Mesenchymal stem cell (in vitro differentiated cells and primary cell): ENCODE results near the gene ANKS1B.

ENCODE experiments used
- DNase-seq: peaks from one replicate; pipeline ENCODE4 v3.0.0-alpha.2; 2013
- H2AFZ ChIP-seq: one replicate; pipeline ENCODE4 v1.6.1; 2013; ENCODE audit warnings: low read depth, mild to moderate bottlenecking, control low read depth, inconsistent platforms, low read length, moderate library complexity
- H2AK5ac ChIP-seq: 2 replicates; pipeline ENCODE4 v1.6.1; 2013; ENCODE audit warnings: low read length, moderate library complexity, mild to moderate bottlenecking, inconsistent platforms; ENCODE audit not compliant: severe bottlenecking
- H2BK120ac ChIP-seq: one replicate; pipeline ENCODE4 v1.6.1; 2013; ENCODE audit warnings: low read depth, mild to moderate bottlenecking, inconsistent platforms, low read length, moderate library complexity
- H2BK12ac ChIP-seq, 2 experiments: one replicate each; pipeline ENCODE4 v1.6.1; 2013; ENCODE audit warnings: inconsistent platforms in 2 of 2, low read length in 2 of 2, mild to moderate bottlenecking in 2 of 2, moderate library complexity in 2 of 2, control low read depth in 1 of 2
- H2BK15ac ChIP-seq: one replicate; pipeline ENCODE4 v1.6.1; 2013; ENCODE audit warnings: mild to moderate bottlenecking, low read depth, inconsistent platforms; ENCODE audit not compliant: poor library complexity, severe bottlenecking
- H2BK5ac ChIP-seq: 2 replicates; pipeline ENCODE4 v1.6.1; 2013; ENCODE audit warnings: low read depth, mild to moderate bottlenecking, low read length, control low read depth, inconsistent platforms; ENCODE audit not compliant: poor library complexity, severe bottlenecking
- H3K14ac ChIP-seq, 2 experiments: one replicate each; pipeline ENCODE4 v1.6.1; 2013; ENCODE audit warnings: inconsistent platforms in 2 of 2, low read length in 2 of 2, control low read depth in 1 of 2, mild to moderate bottlenecking in 1 of 2, moderate library complexity in 1 of 2
- H3K18ac ChIP-seq, 2 experiments: one replicate each; pipeline ENCODE4 v1.6.1; 2013; ENCODE audit warnings: inconsistent platforms in 2 of 2, low read length in 2 of 2, control low read depth in 1 of 2, low read depth in 1 of 2, mild to moderate bottlenecking in 1 of 2
- H3K23ac ChIP-seq, 2 experiments: one replicate each; pipeline ENCODE4 v1.6.1; 2013; ENCODE audit warnings: inconsistent platforms in 2 of 2, low read length in 2 of 2, mild to moderate bottlenecking in 2 of 2, moderate library complexity in 2 of 2, control low read depth in 1 of 2
- H3K27ac ChIP-seq: 2 replicates; pipeline ENCODE4 v1.5.1; 2013; ENCODE audit warnings: mild to moderate bottlenecking, moderate library complexity, low read length, control low read depth, inconsistent platforms; ENCODE audit not compliant: poor library complexity, severe bottlenecking
- H3K27me3 ChIP-seq, 2 experiments: 2 replicates each; pipeline versions ENCODE4 v1.6.1 to v1.7.0; 2013; ENCODE audit warnings: low read length in 2 of 2, mild to moderate bottlenecking in 2 of 2, moderate library complexity in 2 of 2, control low read depth in 1 of 2, inconsistent platforms in 1 of 2; ENCODE audit not compliant: control insufficient read depth in 1 of 2, insufficient read depth in 1 of 2
- H3K36me3 ChIP-seq, 2 experiments: 2 replicates each; pipeline versions ENCODE4 v1.6.1 to v1.7.0; 2013; ENCODE audit warnings: low read length in 2 of 2, control low read depth in 1 of 2, inconsistent platforms in 1 of 2, low read depth in 1 of 2, mild to moderate bottlenecking in 1 of 2; ENCODE audit not compliant: insufficient read depth in 2 of 2, control insufficient read depth in 1 of 2
- H3K4ac ChIP-seq, 2 experiments: one replicate each; pipeline ENCODE4 v1.6.1; 2013; ENCODE audit warnings: inconsistent platforms in 2 of 2, low read length in 2 of 2, mild to moderate bottlenecking in 2 of 2, moderate library complexity in 2 of 2, control low read depth in 1 of 2, low read depth in 1 of 2
- H3K4me1 ChIP-seq: 2 replicates; pipeline ENCODE4 v1.6.1; 2013; ENCODE audit warnings: low read depth, low read length, control low read depth; ENCODE audit not compliant: control insufficient read depth, insufficient read depth
- H3K4me2 ChIP-seq: 2 replicates; pipeline ENCODE4 v1.6.1; 2013; ENCODE audit warnings: low read length, mild to moderate bottlenecking, inconsistent platforms; ENCODE audit not compliant: poor library complexity, severe bottlenecking
- H3K4me3 ChIP-seq, 2 experiments: 2 replicates each; pipeline versions ENCODE4 v1.5.1 to v1.7.0; 2013; ENCODE audit warnings: low read length in 2 of 2, mild to moderate bottlenecking in 2 of 2, control low read depth in 1 of 2, low read depth in 1 of 2; ENCODE audit not compliant: insufficient read depth in 1 of 2
- H3K79me1 ChIP-seq: replicated peaks from 2 replicates; pipeline ENCODE4 v1.6.1; 2013; ENCODE audit warnings: mild to moderate bottlenecking, control low read depth, low read length, inconsistent platforms; ENCODE audit not compliant: poor library complexity, severe bottlenecking
- H3K9ac ChIP-seq: 2 replicates; pipeline ENCODE4 v1.7.0; 2013; ENCODE audit warnings: mild to moderate bottlenecking, low read length, moderate library complexity
- H3K9me3 ChIP-seq: 2 replicates; pipeline ENCODE4 v1.7.0; 2013; ENCODE audit warnings: mild to moderate bottlenecking, low read length; ENCODE audit not compliant: control insufficient read depth
- H4K8ac ChIP-seq: one replicate; pipeline ENCODE4 v1.6.1; 2013; ENCODE audit warnings: inconsistent platforms, mild to moderate bottlenecking, low read length, moderate library complexity
- H4K91ac ChIP-seq: one replicate; pipeline ENCODE4 v1.6.1; 2013; ENCODE audit warnings: mild to moderate bottlenecking, low read length, inconsistent platforms
- WGBS: methylation state at CpG from one replicate; pipeline ENCODE4 v1.1.7; 2013; ENCODE audit warnings: mixed read lengths; 5-methylcytosine and 5-hydroxymethylcytosine counted together

Gene ANKS1B

DNA sequence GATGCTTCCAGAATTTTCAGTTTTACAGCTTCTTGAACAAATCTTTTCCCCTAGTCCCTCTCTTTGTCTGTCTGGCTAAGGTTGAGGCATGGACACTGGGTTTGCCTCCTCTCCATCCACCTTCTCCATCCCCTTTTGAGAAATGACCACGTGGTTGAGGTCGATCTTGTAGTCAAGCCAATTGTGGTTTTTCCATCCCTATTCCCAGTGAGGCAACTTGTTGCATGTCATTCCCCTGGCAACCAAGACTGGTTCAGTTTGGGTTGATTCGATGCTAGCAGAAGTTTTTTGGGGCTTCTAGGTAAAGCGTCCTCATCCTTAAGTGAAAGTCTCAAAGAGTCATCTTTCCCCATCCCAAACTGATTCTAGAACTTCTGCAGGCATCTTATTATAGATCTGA, 1038.9 kb downstream of the ANKS1B start:
- H3K4me2 ChIP-seq = no peak overlapping the region
- no peak for DNase-seq
- no peaks in the 10 kb centered on the region for H3K4me1 ChIP-seq
- peaks cover 0 to 4% of the 10 kb centered on the region in 2 experiments for H3K27me3 ChIP-seq
- H3K23ac ChIP-seq = no peak overlapping the region
- H3K4ac ChIP-seq = no peak overlapping the region
- H3K79me1 ChIP-seq = no peaks in the 10 kb centered on the region
- H3K36me3 ChIP-seq = no peaks in the 10 kb centered on the region
- no peak overlapping the region for H2BK15ac ChIP-seq
- no peak overlapping the region for H2BK12ac ChIP-seq
- H3K9me3 ChIP-seq = no peaks in the 10 kb centered on the region
- H4K91ac ChIP-seq = no peak overlapping the region
- H3K27ac ChIP-seq = no peak overlapping the region
- H3K4me3 ChIP-seq = no peak overlapping the region
- no peak overlapping the region for H2BK120ac ChIP-seq
- H4K8ac ChIP-seq = no peak overlapping the region
- no peak overlapping the region for H3K18ac ChIP-seq
- no peak overlapping the region for H2BK5ac ChIP-seq
- 74% methylated on average over 4 of the region's 4 CpGs for WGBS
- H3K9ac ChIP-seq = no peak overlapping the region
- no peak overlapping the region for H2AFZ ChIP-seq
- no peak overlapping the region for H2AK5ac ChIP-seq
- H3K14ac ChIP-seq = no peak overlapping the region

DNA sequence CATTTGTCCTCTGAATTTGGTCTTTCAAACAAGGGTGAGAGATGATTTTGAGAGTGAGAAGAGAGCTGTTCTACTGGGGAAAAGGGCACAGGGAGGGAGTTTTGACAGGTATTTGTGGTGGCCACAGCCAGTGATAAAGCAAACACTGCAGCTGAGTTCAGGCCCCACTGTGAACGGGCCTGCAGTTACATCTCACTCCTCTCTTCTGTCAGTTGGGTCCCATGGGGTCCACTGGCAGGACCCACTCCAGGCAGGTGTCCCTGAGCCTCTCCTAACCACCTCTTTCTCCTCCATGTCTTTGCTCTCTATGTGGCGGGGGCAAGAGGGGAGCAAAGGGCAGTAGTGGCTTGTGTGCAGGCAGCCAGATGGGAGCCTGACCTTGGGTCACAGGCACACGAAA, 1044.8 kb downstream of the ANKS1B start:
- Histone ChIP-seq H2BK15ac (no peak overlapping the region), H2AFZ (no peak overlapping the region), H3K4ac (no peak overlapping the region), H2AK5ac (no peak overlapping the region), H3K9me3 (no peaks in the 10 kb centered on the region), H3K14ac (no peak overlapping the region), H3K4me3 (no peak overlapping the region), H3K18ac (no peak overlapping the region), H4K8ac (no peak overlapping the region), H2BK5ac (no peak overlapping the region), H3K9ac (no peak overlapping the region), H3K23ac (no peak overlapping the region), H3K4me1 (no peaks in the 10 kb centered on the region), H3K27me3 (no peaks in the 10 kb centered on the region), H3K27ac (no peak overlapping the region), H3K79me1 (no peaks in the 10 kb centered on the region), H2BK12ac (no peak overlapping the region), H3K4me2 (no peak overlapping the region), H3K36me3 (no peaks in the 10 kb centered on the region), H2BK120ac (no peak overlapping the region), H4K91ac (no peak overlapping the region)
- DNase-seq = no peak
- WGBS = 75% methylated on average over 2 of the region's 3 CpGs

DNA sequence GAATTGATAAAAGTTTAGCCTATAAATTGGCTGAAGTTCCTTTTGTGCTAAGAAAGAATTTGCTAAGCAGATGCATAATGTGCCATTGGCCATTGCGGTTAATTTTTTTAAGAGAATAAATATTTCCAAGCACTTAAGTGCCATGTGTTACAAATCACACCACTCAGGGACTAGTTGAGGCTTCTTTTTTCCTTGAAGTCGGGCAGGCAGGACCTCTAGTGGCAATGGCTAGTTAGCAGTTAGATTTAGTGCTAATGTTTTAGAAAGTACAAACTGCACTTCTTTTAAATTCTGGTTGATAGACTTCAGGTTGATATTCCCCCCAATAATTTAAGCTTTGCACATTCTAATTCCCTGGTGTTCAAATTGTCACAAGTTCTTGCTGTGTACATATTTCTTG, 1045.4 kb downstream of the ANKS1B start:
- Histone ChIP-seq H3K4me3 (no peak overlapping the region), H4K91ac (no peak overlapping the region), H2AK5ac (no peak overlapping the region), H2AFZ (no peak overlapping the region), H3K14ac (no peak overlapping the region), H3K36me3 (no peaks in the 10 kb centered on the region), H3K4me2 (no peak overlapping the region), H3K23ac (no peak overlapping the region), H3K9ac (no peak overlapping the region), H2BK15ac (no peak overlapping the region), H3K9me3 (no peaks in the 10 kb centered on the region), H2BK12ac (no peak overlapping the region), H3K4ac (no peak overlapping the region), H3K4me1 (no peaks in the 10 kb centered on the region), H3K18ac (no peak overlapping the region), H3K27me3 (no peaks in the 10 kb centered on the region), H3K79me1 (no peaks in the 10 kb centered on the region), H2BK5ac (no peak overlapping the region), H3K27ac (no peak overlapping the region), H2BK120ac (no peak overlapping the region), H4K8ac (no peak overlapping the region)
- DNase-seq = peak; percentile 6
- 20% methylated on average over 1 of the region's 2 CpGs for WGBS

DNA sequence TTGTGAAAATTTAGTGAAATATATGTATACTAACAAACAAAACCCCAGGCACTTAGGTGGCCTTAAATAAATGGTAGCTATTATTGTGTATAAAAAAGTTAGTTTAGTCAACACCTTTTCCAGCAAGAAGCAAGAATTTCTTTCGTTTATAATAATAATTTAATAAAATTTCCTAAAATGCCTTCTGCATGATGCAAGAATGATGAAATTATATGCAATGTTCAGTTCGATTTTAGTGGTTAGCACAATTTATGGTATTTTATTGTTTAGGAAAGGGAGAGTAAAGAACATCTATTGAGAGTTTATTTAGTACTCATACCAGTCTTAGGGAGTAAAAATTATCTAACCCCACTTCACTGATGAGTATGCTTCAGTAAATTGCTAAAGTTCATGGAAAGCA, 1048.9 kb downstream of the ANKS1B start:
- Histone ChIP-seq H3K23ac (no peak overlapping the region), H4K91ac (no peak overlapping the region), H3K4ac (no peak overlapping the region), H2BK120ac (no peak overlapping the region), H3K9ac (no peak overlapping the region), H3K36me3 (no peaks in the 10 kb centered on the region), H3K4me2 (no peak overlapping the region), H2BK12ac (no peak overlapping the region), H3K9me3 (no peaks in the 10 kb centered on the region), H3K4me1 (no peaks in the 10 kb centered on the region), H4K8ac (no peak overlapping the region), H3K79me1 (no peaks in the 10 kb centered on the region), H2BK5ac (no peak overlapping the region), H3K18ac (no peak overlapping the region), H3K27ac (no peak overlapping the region), H2AFZ (no peak overlapping the region), H3K4me3 (no peak overlapping the region), H2AK5ac (no peak overlapping the region), H3K27me3 (no peaks in the 10 kb centered on the region), H2BK15ac (no peak overlapping the region), H3K14ac (no peak overlapping the region)
- 50% methylated on average over 1 of the region's 2 CpGs for WGBS
- no peak for DNase-seq
